HCT116 (cell line): ENCODE results near the gene TKTL1. TPM values are rescaled to one million over a fixed set of nuclear protein-coding genes. Genes with fewer than 3 reads are reported as not detected.

Experiments
- ATAC-seq: fragments of 200-7000 bp; cut with Tn5 transposase; 2 replicates; pipeline ENCODE4 v1.9.1; 2020; ENCODE audit warnings: mild to moderate bottlenecking, moderate library complexity
- BruUV-seq: library from RNA; stranded (reverse); fragments of 400-500 nt; replicated peaks from 2 replicates; lab custom pipeline; 2021; lab: Mats Ljungman, UMichigan
- CTCF ChIA-PET: fragments of 300-600 bp; sonication (Branson Sonifier 250); formaldehyde crosslinking; loops from one replicate; lab custom pipeline; 2021; ENCODE audit warnings: antibody characterized with exemption; lab: Charles Lee
- POLR2A ChIA-PET: fragments of 300-600, 350-600 bp; sonication (Branson Sonifier 250); formaldehyde crosslinking; loops from one replicate; lab custom pipeline; 2021; ENCODE audit warnings: antibody characterized with exemption; lab: Charles Lee
- RAD21 ChIA-PET, 2 experiments: fragments of 300-600 bp; sonication (Branson Sonifier 250); formaldehyde crosslinking; loops; one replicate each; lab custom pipeline; 2023; ENCODE audit warnings: low total read pairs in 2 of 2; ENCODE audit not compliant: uncharacterized antibody in 2 of 2, unreplicated experiment in 2 of 2, low non-redundant PET in 1 of 2; lab: Charles Lee
- DNase-seq: peaks from one replicate; pipeline ENCODE4 v3.0.0-alpha.2; 2010; ENCODE audit warnings: low read depth, low spot score
- H2AFZ ChIP-seq: fragments of 200-600 bp; shearing (Covaris generic), sonication (generic); 2 replicates; pipeline ENCODE4 v1.6.1; 2017; ENCODE audit warnings: low read depth, mixed run types, mixed read lengths, antibody characterized with exemption, low read length; ENCODE audit not compliant: poor library complexity, severe bottlenecking
- H3K27ac ChIP-seq: 2 replicates; pipeline ENCODE4 v1.5.1; 2012; ENCODE audit warnings: low read depth, low read length
- H3K27me3 ChIP-seq: fragments of 200-600 bp; sonication (generic); 2 replicates; pipeline ENCODE4 v1.6.1; 2016; ENCODE audit warnings: mixed run types, low read length, mixed read lengths; ENCODE audit not compliant: insufficient read depth
- H3K36me3 ChIP-seq, 2 experiments: fragments of 200-500 bp in 1 of 2; fragments of 200-600 bp in 1 of 2; sonication (Bioruptor generic) in 1 of 2; sonication (generic) in 1 of 2; 2 replicates each; pipeline versions ENCODE4 v1.5.1 to v1.6.1; 2014 to 2016; ENCODE audit warnings: low read length in 2 of 2, inconsistent platforms in 1 of 2, mixed read lengths in 1 of 2, mixed run types in 1 of 2; ENCODE audit not compliant: insufficient read depth in 2 of 2, control insufficient read depth in 1 of 2
- H3K4me1 ChIP-seq, 2 experiments: fragments of 200-600 bp in 1 of 2; sonication (generic) in 1 of 2; 2 replicates each; pipeline versions ENCODE4 v1.5.1 to v1.6.1; 2012 to 2017; ENCODE audit warnings: low read length in 2 of 2, inconsistent platforms in 1 of 2, mild to moderate bottlenecking in 1 of 2, mixed read lengths in 1 of 2, mixed run types in 1 of 2, moderate library complexity in 1 of 2; ENCODE audit not compliant: insufficient read depth in 2 of 2, control insufficient read depth in 1 of 2
- H3K4me2 ChIP-seq: fragments of 200-600 bp; sonication (generic); 2 replicates; pipeline ENCODE4 v1.6.1; 2017; ENCODE audit warnings: mixed run types, low read length, mixed read lengths
- H3K4me3 ChIP-seq, 2 experiments: fragments of 200-600 bp in 1 of 2; sonication (generic) in 1 of 2; replicated peaks in 1 of 2; 2 replicates each; pipeline ENCODE4 v1.5.1; 2011 to 2016; ENCODE audit warnings: low read length in 2 of 2, control low read depth in 1 of 2, low read depth in 1 of 2, mild to moderate bottlenecking in 1 of 2, mixed read lengths in 1 of 2, mixed run types in 1 of 2
- H3K79me2 ChIP-seq: fragments of 200-600 bp; sonication (generic); 2 replicates; pipeline ENCODE4 v1.6.1; 2017; ENCODE audit warnings: mild to moderate bottlenecking, mixed run types, low read length, moderate library complexity, mixed read lengths; ENCODE audit not compliant: insufficient read depth
- H3K9ac ChIP-seq: fragments of 200-600 bp; sonication (generic); 2 replicates; pipeline ENCODE4 v1.6.1; 2016; ENCODE audit warnings: low read length, mixed read lengths
- H3K9me2 ChIP-seq: fragments of 200-600 bp; sonication (generic), shearing (Covaris generic); 2 replicates; pipeline ENCODE4 v1.6.1; 2017; ENCODE audit warnings: mixed run types, mild to moderate bottlenecking, moderate library complexity; ENCODE audit not compliant: insufficient read depth
- H3K9me3 ChIP-seq, 2 experiments: fragments of 200-500 bp in 1 of 2; fragments of 200-600 bp in 1 of 2; sonication (Bioruptor generic) in 1 of 2; sonication (generic) in 1 of 2; 2 replicates each; pipeline ENCODE4 v1.6.1; 2014 to 2017; ENCODE audit warnings: low read length in 2 of 2, mixed read lengths in 2 of 2, inconsistent platforms in 1 of 2, low read depth in 1 of 2, mild to moderate bottlenecking in 1 of 2, mixed run types in 1 of 2, moderate library complexity in 1 of 2; ENCODE audit not compliant: control insufficient read depth in 1 of 2, insufficient read depth in 1 of 2
- H4K20me1 ChIP-seq: fragments of 200-600 bp; sonication (generic), shearing (Covaris generic); 2 replicates; pipeline ENCODE4 v1.6.1; 2017; ENCODE audit warnings: mixed run types, mild to moderate bottlenecking, moderate library complexity; ENCODE audit not compliant: insufficient read depth
- CBX3 ChIP-seq: IDR thresholded peaks from 2 replicates; pipeline ENCODE4 v1.6.1; 2012; ENCODE audit warnings: low read depth
- CEBPB ChIP-seq: IDR thresholded peaks from 2 replicates; pipeline ENCODE4 v1.6.1; 2012; ENCODE audit warnings: low read depth
- ELF1 ChIP-seq: IDR thresholded peaks from 2 replicates; pipeline ENCODE4 v1.6.1; 2012; ENCODE audit warnings: low read depth, borderline replicate concordance
- EZH2 ChIP-seq: fragments of 200-600 bp; sonication (generic); IDR thresholded peaks from 2 replicates; pipeline ENCODE4 v1.6.1; 2017; ENCODE audit warnings: antibody characterized with exemption, mixed run types
- EZH2phosphoT487 ChIP-seq: fragments of 200-600 bp; IDR thresholded peaks from 2 replicates; pipeline ENCODE4 v1.6.1; 2018; ENCODE audit warnings: antibody characterized with exemption, borderline replicate concordance
- FOSL1 ChIP-seq: IDR thresholded peaks from 2 replicates; pipeline ENCODE4 v1.6.1; 2012; ENCODE audit warnings: low read depth
- JUND ChIP-seq: IDR thresholded peaks from 2 replicates; pipeline ENCODE4 v1.6.1; 2012
- POLR2A ChIP-seq: IDR thresholded peaks from 2 replicates; pipeline ENCODE4 v1.7.0; 2011; ENCODE audit warnings: borderline replicate concordance; ENCODE audit not compliant: insufficient read depth, insufficient read length; ENCODE audit errors: extremely low read depth
- POLR2AphosphoS5 ChIP-seq: IDR thresholded peaks from 2 replicates; pipeline ENCODE4 v1.6.1; 2011; ENCODE audit warnings: mild to moderate bottlenecking, low read depth, low read length, moderate library complexity
- RAD21 ChIP-seq: IDR thresholded peaks from 2 replicates; pipeline ENCODE4 v1.6.1; 2012; ENCODE audit warnings: low read depth, mild to moderate bottlenecking
- SP1 ChIP-seq: IDR thresholded peaks from 2 replicates; pipeline ENCODE4 v1.6.1; 2012; ENCODE audit warnings: low read depth
- TCF7L2 ChIP-seq: IDR thresholded peaks from 2 replicates; pipeline ENCODE4 v1.7.0; 2011; ENCODE audit warnings: borderline replicate concordance, inconsistent platforms; ENCODE audit not compliant: insufficient read depth, insufficient read length; ENCODE audit errors: extremely low read depth
- ZFX ChIP-seq: fragments of 450-650 bp; IDR thresholded peaks from 2 replicates; pipeline ENCODE4 v1.6.1; 2017
- ZNF274 ChIP-seq: fragments of 200-500 bp; sonication (Bioruptor generic); IDR thresholded peaks from 2 replicates; pipeline ENCODE4 v1.6.1; 2014; ENCODE audit warnings: mild to moderate bottlenecking, low read depth, low read length, inconsistent platforms
- intact Hi-C: fragments of 100-400 bp; cut with micrococcal nuclease; formaldehyde crosslinking; loops from 2 replicates; pipeline ENCODE4 v1.10.0; 2022
- total RNA-seq: library from RNA; stranded (reverse); gene quantifications from one replicate; pipeline ENCODE4 v1.2.1, GENCODE V29; 2021; ENCODE audit not compliant: unreplicated experiment
- TF ChIP-seq, protein P1 (sequence below): IDR thresholded peaks from 2 replicates; pipeline ENCODE4 v1.6.1; 2012; ENCODE audit warnings: low read depth
- TF ChIP-seq, protein P2 (sequence below): IDR thresholded peaks from 2 replicates; pipeline ENCODE4 v1.6.1; 2012
- TF ChIP-seq, protein P3 (sequence below): IDR thresholded peaks from 2 replicates; pipeline ENCODE4 v1.6.1; 2012
- TF ChIP-seq, protein P4 (sequence below), 3 experiments: fragments of 200-600 bp in 1 of 3; sonication (generic) in 1 of 3; IDR thresholded peaks in 2 of 3; conservative IDR thresholded peaks in 1 of 3; 2 replicates each; pipeline ENCODE4 v1.5.1; 2012 to 2017; ENCODE audit warnings: low read depth in 2 of 3, low read length in 2 of 3, antibody characterized with exemption in 1 of 3, borderline replicate concordance in 1 of 3, control low read depth in 1 of 3, mild to moderate bottlenecking in 1 of 3, mixed read lengths in 1 of 3, mixed run types in 1 of 3, moderate library complexity in 1 of 3; ENCODE audit not compliant: insufficient read depth in 1 of 3

Gene TKTL1
- total RNA-seq, 1 experiment from 2014 or later = 0.34 TPM

DNA sequence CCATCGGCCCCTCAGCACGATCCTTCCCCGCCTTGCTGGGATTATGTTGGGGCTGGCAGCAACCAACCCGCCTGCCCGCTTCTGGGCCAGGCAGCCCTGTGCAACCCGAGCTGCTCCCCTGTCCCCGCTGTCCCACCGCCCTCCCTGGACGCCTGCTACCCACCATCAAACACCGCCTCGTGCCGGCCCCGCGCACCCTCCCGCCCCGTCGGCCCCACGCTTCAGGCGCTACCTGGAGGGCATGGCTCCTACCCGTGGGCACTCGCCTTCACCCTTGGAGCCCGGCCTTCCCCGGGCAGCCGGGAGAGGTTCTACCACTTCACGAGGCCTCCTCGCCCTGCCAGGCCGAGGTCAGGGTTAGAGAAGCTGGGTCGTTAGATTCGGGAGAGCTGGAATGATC is 37.0 kb downstream of the TKTL1 start:
- no TSS peak for BruUV-seq
- Histone ChIP-seq H3K27ac (no peak overlapping the region), H3K9me2 (no peaks in the 10 kb centered on the region), H3K4me1 (no peaks in the 10 kb centered on the region), H3K36me3 (no peaks in the 10 kb centered on the region), H3K79me2 (no peaks in the 10 kb centered on the region), H3K4me3 (no peak overlapping the region), H3K4me2 (no peak overlapping the region), H4K20me1 (no peaks in the 10 kb centered on the region), H3K27me3 (no peaks in the 10 kb centered on the region), H2AFZ (no peak overlapping the region), H3K9me3 (no peaks in the 10 kb centered on the region), H3K9ac (no peak overlapping the region)
- no peak for TF ChIP-seq CBX3
- TF ChIP-seq, protein P1, sequence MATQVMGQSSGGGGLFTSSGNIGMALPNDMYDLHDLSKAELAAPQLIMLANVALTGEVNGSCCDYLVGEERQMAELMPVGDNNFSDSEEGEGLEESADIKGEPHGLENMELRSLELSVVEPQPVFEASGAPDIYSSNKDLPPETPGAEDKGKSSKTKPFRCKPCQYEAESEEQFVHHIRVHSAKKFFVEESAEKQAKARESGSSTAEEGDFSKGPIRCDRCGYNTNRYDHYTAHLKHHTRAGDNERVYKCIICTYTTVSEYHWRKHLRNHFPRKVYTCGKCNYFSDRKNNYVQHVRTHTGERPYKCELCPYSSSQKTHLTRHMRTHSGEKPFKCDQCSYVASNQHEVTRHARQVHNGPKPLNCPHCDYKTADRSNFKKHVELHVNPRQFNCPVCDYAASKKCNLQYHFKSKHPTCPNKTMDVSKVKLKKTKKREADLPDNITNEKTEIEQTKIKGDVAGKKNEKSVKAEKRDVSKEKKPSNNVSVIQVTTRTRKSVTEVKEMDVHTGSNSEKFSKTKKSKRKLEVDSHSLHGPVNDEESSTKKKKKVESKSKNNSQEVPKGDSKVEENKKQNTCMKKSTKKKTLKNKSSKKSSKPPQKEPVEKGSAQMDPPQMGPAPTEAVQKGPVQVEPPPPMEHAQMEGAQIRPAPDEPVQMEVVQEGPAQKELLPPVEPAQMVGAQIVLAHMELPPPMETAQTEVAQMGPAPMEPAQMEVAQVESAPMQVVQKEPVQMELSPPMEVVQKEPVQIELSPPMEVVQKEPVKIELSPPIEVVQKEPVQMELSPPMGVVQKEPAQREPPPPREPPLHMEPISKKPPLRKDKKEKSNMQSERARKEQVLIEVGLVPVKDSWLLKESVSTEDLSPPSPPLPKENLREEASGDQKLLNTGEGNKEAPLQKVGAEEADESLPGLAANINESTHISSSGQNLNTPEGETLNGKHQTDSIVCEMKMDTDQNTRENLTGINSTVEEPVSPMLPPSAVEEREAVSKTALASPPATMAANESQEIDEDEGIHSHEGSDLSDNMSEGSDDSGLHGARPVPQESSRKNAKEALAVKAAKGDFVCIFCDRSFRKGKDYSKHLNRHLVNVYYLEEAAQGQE = no peak
- TF ChIP-seq ELF1 = no peak
- no peak for TF ChIP-seq TCF7L2
- no peak for TF ChIP-seq EZH2
- TF ChIP-seq ZNF274 = no peak
- TF ChIP-seq JUND = no peak
- TF ChIP-seq CEBPB = no peak
- TF ChIP-seq EZH2phosphoT487 = no peak
- TF ChIP-seq, protein P2, sequence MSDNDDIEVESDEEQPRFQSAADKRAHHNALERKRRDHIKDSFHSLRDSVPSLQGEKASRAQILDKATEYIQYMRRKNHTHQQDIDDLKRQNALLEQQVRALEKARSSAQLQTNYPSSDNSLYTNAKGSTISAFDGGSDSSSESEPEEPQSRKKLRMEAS = no peak
- TF ChIP-seq, protein P3, sequence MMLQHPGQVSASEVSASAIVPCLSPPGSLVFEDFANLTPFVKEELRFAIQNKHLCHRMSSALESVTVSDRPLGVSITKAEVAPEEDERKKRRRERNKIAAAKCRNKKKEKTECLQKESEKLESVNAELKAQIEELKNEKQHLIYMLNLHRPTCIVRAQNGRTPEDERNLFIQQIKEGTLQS = no peak
- TF ChIP-seq POLR2A = no peak
- TF ChIP-seq SP1 = no peak
- TF ChIP-seq FOSL1 = no peak
- no peak for TF ChIP-seq ZFX
- TF ChIP-seq, protein P4, sequence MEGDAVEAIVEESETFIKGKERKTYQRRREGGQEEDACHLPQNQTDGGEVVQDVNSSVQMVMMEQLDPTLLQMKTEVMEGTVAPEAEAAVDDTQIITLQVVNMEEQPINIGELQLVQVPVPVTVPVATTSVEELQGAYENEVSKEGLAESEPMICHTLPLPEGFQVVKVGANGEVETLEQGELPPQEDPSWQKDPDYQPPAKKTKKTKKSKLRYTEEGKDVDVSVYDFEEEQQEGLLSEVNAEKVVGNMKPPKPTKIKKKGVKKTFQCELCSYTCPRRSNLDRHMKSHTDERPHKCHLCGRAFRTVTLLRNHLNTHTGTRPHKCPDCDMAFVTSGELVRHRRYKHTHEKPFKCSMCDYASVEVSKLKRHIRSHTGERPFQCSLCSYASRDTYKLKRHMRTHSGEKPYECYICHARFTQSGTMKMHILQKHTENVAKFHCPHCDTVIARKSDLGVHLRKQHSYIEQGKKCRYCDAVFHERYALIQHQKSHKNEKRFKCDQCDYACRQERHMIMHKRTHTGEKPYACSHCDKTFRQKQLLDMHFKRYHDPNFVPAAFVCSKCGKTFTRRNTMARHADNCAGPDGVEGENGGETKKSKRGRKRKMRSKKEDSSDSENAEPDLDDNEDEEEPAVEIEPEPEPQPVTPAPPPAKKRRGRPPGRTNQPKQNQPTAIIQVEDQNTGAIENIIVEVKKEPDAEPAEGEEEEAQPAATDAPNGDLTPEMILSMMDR (IDR thresholded peaks at IDR 0.05 in 2 of 3, conservative IDR thresholded peaks at IDR 0.05 in 1 of 3; ENCODE audit: borderline replicate concordance in 1 of 3, insufficient read depth in 1 of 3, low read depth in 2 of 3, low read length in 2 of 3) = no peak
- TF ChIP-seq RAD21 = no peak
- TF ChIP-seq POLR2AphosphoS5 = no peak
- DNase-seq = no peak
- CTCF ChIA-PET = no interaction called here
- no peak for ATAC-seq
- RAD21 ChIA-PET = no interaction called here
- intact Hi-C loops = no loop called here
- POLR2A ChIA-PET = no interaction called here
